Small intestine (tissue), 7 donors: Measurements from ENCODE around the gene RPL35. TPM values are rescaled to one million over a fixed set of nuclear protein-coding genes. Genes with fewer than 3 reads are reported as not detected.
"Not testable (repeated sequence)": the region's sequence is repeated elsewhere in the genome, so short reads cannot be mapped to it uniquely, and the experiment has no call there.

Source experiments
- DNase-seq, 2 donors: peaks; one replicate each; pipeline versions ENCODE4 v3.0.0 to v3.0.0-alpha.2; 2013
- FAIRE-seq: peaks from 2 replicates; lab custom pipeline; 2012; peaks lifted over from hg19 to GRCh38; lab: Jason Lieb, UNC
- H3K27ac ChIP-seq, 3 donors: one replicate each; pipeline ENCODE4 v1.5.1; 2013; ENCODE audit warnings: low read length in 2 of 3, mild to moderate bottlenecking in 2 of 3, control low read depth in 1 of 3, inconsistent platforms in 1 of 3, low read depth in 1 of 3, moderate library complexity in 1 of 3
- H3K27me3 ChIP-seq, 3 donors: one replicate each; pipeline ENCODE4 v1.6.1; 2013; ENCODE audit warnings: low read length in 3 of 3, inconsistent platforms in 1 of 3; ENCODE audit not compliant: control insufficient read depth in 3 of 3, insufficient read depth in 3 of 3
- H3K36me3 ChIP-seq, 3 donors: one replicate each; pipeline ENCODE4 v1.6.1; 2013; ENCODE audit warnings: low read length in 3 of 3, inconsistent platforms in 1 of 3, low read depth in 1 of 3, mild to moderate bottlenecking in 1 of 3, moderate library complexity in 1 of 3; ENCODE audit not compliant: control insufficient read depth in 3 of 3, insufficient read depth in 2 of 3
- H3K4me1 ChIP-seq, 3 donors: one replicate each; pipeline ENCODE4 v1.6.1; 2013; ENCODE audit warnings: low read length in 2 of 3, inconsistent platforms in 1 of 3, low read depth in 1 of 3, mild to moderate bottlenecking in 1 of 3, moderate library complexity in 1 of 3; ENCODE audit not compliant: control insufficient read depth in 3 of 3, insufficient read depth in 2 of 3
- H3K4me3 ChIP-seq, 3 donors: one replicate each; pipeline ENCODE4 v1.5.1; 2013; ENCODE audit warnings: low read length in 3 of 3, control low read depth in 1 of 3, inconsistent platforms in 1 of 3, low read depth in 1 of 3, mild to moderate bottlenecking in 1 of 3, moderate library complexity in 1 of 3
- H3K9me3 ChIP-seq, 2 donors: one replicate each; pipeline ENCODE4 v1.6.1; 2013; ENCODE audit warnings: low read depth in 1 of 2, low read length in 1 of 2; ENCODE audit not compliant: control insufficient read depth in 2 of 2, insufficient read depth in 1 of 2
- WGBS, 3 donors: extraction: QIAGEN DNeasy Blood & Tissue Kit; methylation state at CpG; one replicate each; pipeline ENCODE4 v1.1.7; 2013; 5-methylcytosine and 5-hydroxymethylcytosine counted together
- polyA plus RNA-seq, 4 donors: library from polyadenylated mRNA; stranded (reverse) in 3 of 4; unstranded in 1 of 4; fragments of 200-250 nt in 3 of 4; fragments of 120-200 nt in 1 of 4; gene quantifications; one replicate each; pipeline versions ENCODE4 v1.2.1 to v1.2.3, GENCODE V29; 2013
- donor health status: healthy with polysubstance abuse.
- donor health status: control.
- donor health status: control.
- donor health status: Bipolar disorder and iron deficiency.
- donor health status: healthy.

RPL35 gene
- polyA plus RNA-seq, 4 donors: 1,602 to 5,100 (median 2,807) TPM

DNA sequence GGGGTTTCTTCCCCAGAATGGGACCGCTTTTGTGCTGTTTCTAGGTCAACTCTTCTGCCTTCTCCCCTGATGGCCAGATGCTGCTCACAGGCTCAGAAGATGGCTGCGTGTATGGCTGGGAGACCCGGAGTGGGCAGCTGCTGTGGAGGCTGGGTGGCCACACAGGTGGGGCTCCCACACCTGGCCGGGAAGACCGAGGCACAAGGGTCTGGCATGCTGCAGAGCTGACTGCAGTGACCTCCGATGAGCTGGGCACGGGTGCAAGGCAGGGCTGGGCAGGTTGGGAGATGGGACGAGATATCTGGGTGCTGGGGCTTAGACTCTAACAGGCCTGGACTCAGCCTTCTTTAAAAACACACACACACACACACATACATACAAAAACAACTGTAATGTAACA is 7.6 kb downstream of the RPL35 start:
- H3K4me1 ChIP-seq: peaks cover 0 to 9% (median 3%) of the 10 kb centered on the region in 3 donors
- no peak overlapping the region for H3K4me3 ChIP-seq
- 78 to 88% (median 82%) methylated on average over 8 of the region's 8 CpGs for WGBS, 3 donors
- H3K27me3 ChIP-seq: no peaks in the 10 kb centered on the region
- peaks cover 5 to 41% (median 19%) of the 10 kb centered on the region in 3 donors for H3K36me3 ChIP-seq
- FAIRE-seq (no peak), DNase-seq (no peak)
- H3K27ac ChIP-seq: no peak overlapping the region
- no peaks in the 10 kb centered on the region for H3K9me3 ChIP-seq

DNA sequence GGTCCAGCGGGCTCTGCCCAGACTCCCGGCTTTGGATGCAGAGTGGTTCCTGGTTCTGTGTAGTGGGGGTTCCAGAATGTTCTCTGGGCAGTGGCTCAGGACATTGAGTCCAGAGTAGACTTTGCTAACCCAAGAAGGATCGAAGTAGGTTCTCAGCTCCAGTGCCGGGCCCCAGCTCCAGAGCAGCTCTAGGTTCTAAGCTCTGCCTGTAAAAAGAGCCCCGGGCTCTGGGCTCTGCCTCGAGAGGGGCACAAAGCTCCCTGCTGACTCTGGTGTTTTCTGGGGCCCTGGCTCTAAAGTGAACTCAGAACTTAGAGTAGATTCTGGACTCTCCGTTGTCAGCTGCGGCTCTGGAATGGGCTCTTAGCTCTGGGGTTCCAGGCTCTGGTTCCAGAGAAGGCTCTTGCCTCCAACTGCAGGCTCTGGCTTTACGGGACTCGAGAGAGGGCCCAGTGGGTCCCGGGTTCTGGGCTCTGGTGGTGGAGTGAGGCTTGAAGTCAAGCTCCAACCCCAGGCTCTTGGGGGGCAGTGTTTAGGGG is 8.1 kb downstream of the RPL35 start:
- 55 to 67% (median 57%) methylated on average over 11 of the region's 11 CpGs for WGBS, 3 donors
- DNase-seq: no peak
- peaks cover 0 to 8% (median 3%) of the 10 kb centered on the region in 3 donors for H3K4me1 ChIP-seq
- FAIRE-seq: no peak
- H3K27ac ChIP-seq: peak overlapping the region in 1 of 3 donors; percentile 17
- no peaks in the 10 kb centered on the region for H3K27me3 ChIP-seq
- peak overlapping the region in 1 of 3 donors; percentile 46 for H3K4me3 ChIP-seq
- no peaks in the 10 kb centered on the region for H3K9me3 ChIP-seq
- peaks cover 5 to 36% (median 14%) of the 10 kb centered on the region in 3 donors for H3K36me3 ChIP-seq

DNA sequence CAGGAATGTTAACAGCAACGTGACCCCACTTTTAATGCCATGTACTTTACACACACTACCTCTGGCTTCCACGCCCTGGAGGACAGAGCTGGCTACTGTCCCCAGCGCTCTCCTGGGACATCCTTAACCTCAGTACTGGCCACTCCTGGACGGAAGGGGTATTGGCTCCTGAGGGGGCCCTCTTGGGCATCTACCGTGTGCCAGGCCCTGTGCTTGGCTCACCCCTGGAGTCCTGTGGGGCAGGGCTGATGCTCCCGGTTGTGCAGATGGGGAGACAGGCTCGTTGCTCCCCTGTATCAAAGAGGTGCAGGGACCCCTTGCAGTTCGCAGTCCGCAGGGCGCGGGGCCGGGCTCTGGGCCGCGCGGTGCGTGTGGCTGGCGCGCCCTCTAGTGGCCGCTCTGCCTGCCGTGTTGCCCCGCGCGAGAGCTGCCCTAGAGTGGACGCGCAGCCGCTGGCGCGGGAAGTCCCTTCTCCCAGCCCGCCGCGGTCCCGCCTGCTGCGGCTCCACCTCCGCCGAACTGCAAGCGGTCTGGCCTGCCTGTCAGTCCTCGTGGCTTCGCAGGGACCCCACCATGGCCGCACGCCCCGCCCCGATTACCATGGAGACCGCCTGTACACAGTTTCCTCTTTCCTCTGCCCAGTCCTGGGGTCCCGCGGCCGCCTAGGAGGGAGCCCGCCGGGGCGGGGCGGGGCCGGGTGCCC is 8.8 kb downstream of the RPL35 start, which contains the start of gene WDR38:
Gene WDR38 (plus strand): TSS at position 632 of the 703 bp plus-strand sequence. CDS start 72 bp downstream, outside the sequence.
- Histone ChIP-seq H3K36me3 (peaks cover 3 to 29% (median 9%) of the 10 kb centered on the region in 3 donors), H3K4me3 (peak within 1 kb of the TSS in 2 of 3 donors; percentile 34 to 46), H3K27me3 (no peaks in the 10 kb centered on the region), H3K9me3 (no peaks in the 10 kb centered on the region), H3K4me1 (peaks cover 0 to 8% (median 3%) of the 10 kb centered on the region in 3 donors), H3K27ac (peak within 1 kb of the TSS in 1 of 3 donors; percentile 17)
- 2% methylated on average over 33 to 51 of the region's 51 CpGs for WGBS, 3 donors
- DNase-seq: peak; percentile 68 to 86
- no peak for FAIRE-seq

GRCh38 chr9:124852121-124852828 is 9.5 kb downstream of the RPL35 start:
- Histone ChIP-seq H3K9me3 (no peaks in the 10 kb centered on the region), H3K4me1 (peaks cover 0 to 8% (median 3%) of the 10 kb centered on the region in 3 donors), H3K36me3 (peaks cover 0 to 22% (median 3%) of the 10 kb centered on the region in 3 donors), H3K27me3 (no peaks in the 10 kb centered on the region), H3K4me3 (peak overlapping the region in 1 of 3 donors; percentile 25), H3K27ac (no peak overlapping the region)
- DNase-seq (no peak), FAIRE-seq (no peak)
- 64 to 75% (median 70%) methylated on average over 13 of the region's 13 CpGs for WGBS, 3 donors

DNA sequence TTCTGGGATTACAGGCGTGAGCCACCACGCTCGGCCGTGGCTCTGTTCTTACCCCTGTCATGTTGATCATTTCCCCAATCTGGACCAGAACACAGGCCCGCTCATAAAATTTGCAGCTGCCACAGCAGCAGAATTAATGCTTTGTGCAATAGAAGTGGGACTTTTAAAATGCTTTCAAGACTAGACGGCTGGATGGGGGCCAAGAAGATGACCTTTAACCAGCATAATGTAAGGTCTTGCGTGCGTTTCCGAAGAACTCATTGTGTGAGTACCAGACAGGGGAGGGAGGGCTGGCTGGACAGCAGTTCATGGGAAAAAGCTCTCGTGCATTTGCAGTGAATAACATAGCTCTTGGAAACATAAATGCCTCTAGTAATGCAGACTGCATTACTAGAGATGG is 12.0 kb downstream of the RPL35 start:
- H3K4me1 ChIP-seq: peaks cover 0 to 8% (median 3%) of the 10 kb centered on the region in 3 donors
- no peak for FAIRE-seq
- H3K36me3 ChIP-seq: no peaks in the 10 kb centered on the region
- no peaks in the 10 kb centered on the region for H3K9me3 ChIP-seq
- H3K27ac ChIP-seq: no peak overlapping the region
- peak; percentile 66 to 82 for DNase-seq
- WGBS, 3 donors: 18 to 43% (median 23%) methylated on average over 10 of the region's 10 CpGs
- no peak overlapping the region for H3K4me3 ChIP-seq
- no peaks in the 10 kb centered on the region for H3K27me3 ChIP-seq

DNA sequence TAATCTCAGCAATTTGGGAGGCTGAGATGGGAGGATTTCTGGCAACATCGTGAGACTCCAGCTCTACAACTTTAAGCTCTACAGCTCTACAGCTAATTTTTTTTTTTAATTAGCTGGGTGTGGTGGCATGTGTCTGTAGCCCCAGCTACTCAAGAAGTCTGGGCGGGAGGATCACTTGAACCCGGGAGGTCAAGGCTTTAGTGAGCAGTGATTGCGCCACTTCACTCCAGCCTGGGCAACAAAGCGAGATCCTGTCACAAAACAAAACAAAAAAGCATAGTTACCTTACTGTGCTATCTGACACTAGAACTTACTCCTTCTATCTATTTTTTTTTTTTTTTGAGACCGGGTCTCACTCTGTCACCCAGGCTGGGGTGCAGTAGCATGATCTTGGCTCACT is 14.8 kb downstream of the RPL35 start:
- DNase-seq (no peak), FAIRE-seq (no peak)
- Histone ChIP-seq H3K27me3 (no peaks in the 10 kb centered on the region), H3K36me3 (no peaks in the 10 kb centered on the region), H3K9me3 (no peaks in the 10 kb centered on the region), H3K27ac (no peak overlapping the region), H3K4me3 (no peak overlapping the region), H3K4me1 (no peaks in the 10 kb centered on the region)
- WGBS, 3 donors: 70 to 78% (median 76%) methylated on average over 6 of the region's 6 CpGs

- not testable (repeated sequence) for H3K27ac ChIP-seq, H3K36me3 ChIP-seq, H3K4me1 ChIP-seq, H3K27me3 ChIP-seq, DNase-seq, H3K9me3 ChIP-seq, FAIRE-seq, H3K4me3 ChIP-seq
- 83 to 92% (median 83%) methylated on average over 9 of the region's 9 CpGs for WGBS, 3 donors
These were observed 15.3 kb downstream of the RPL35 start for GRCh38 chr9:124846467-124846866.

DNA sequence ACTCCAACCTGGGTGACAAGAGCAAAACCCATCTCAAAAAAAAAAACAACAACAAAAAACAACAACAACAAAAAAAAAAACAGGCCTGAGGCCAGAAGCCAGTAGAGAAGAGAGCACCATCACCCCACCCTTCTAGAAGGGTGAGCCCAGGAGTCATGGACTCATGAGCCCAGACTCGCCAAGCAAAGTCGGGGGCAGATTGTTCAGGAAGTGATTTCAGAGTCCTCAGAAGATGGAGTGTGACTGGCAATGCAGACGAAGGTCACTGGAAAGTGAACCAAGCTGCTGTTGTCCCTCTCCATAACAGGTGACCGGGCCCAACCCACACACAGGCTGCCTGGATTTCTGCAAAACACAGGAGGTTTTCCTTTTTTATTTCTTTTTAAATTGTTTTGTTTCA is 17.5 kb downstream of the RPL35 start:
- no peaks in the 10 kb centered on the region for H3K9me3 ChIP-seq
- no peaks in the 10 kb centered on the region for H3K27me3 ChIP-seq
- H3K27ac ChIP-seq: no peak overlapping the region
- peaks cover 0 to 8% (median 0%) of the 10 kb centered on the region in 3 donors for H3K4me1 ChIP-seq
- WGBS, 3 donors: 56 to 64% (median 63%) methylated on average over 4 of the region's 4 CpGs
- H3K4me3 ChIP-seq: no peak overlapping the region
- FAIRE-seq (no peak), DNase-seq (no peak)
- no peaks in the 10 kb centered on the region for H3K36me3 ChIP-seq
